Activated naive CD4-positive, alpha-beta T cell treated with anti-CD3 and anti-CD28 coated beads, Interleukin-2, amount 10 ng/mL, durations not matched to agents 7 days and 5 days (primary cell): ENCODE data around the gene UFSP2.
A peak's percentile ranks its signal among the peaks of the same experiment; 100 is the strongest.

Experiments used
- CTCF ChIA-PET: fragments of 350-600 bp; sonication (Branson Sonifier 250); formaldehyde crosslinking; loops from one replicate; lab custom pipeline; 2021; ENCODE audit warnings: antibody characterized with exemption; lab: Charles Lee
- DNase-seq: peaks from one replicate; pipeline ENCODE4 v3.0.0-alpha.2; 2020
- H3K27ac Mint-ChIP-seq: one replicate; pipeline ENCODE4 v1.8.0; 2021; ENCODE audit warnings: mild to moderate bottlenecking, moderate library complexity, mixed read lengths
- H3K27me3 Mint-ChIP-seq: one replicate; pipeline ENCODE4 v1.8.0; 2021; ENCODE audit warnings: mild to moderate bottlenecking, mixed read lengths
- H3K36me3 Mint-ChIP-seq: one replicate; pipeline ENCODE4 v1.8.0; 2021; ENCODE audit warnings: mixed read lengths
- H3K4me1 Mint-ChIP-seq: one replicate; pipeline ENCODE4 v1.8.0; 2021; ENCODE audit warnings: mixed read lengths
- H3K4me3 Mint-ChIP-seq: one replicate; pipeline ENCODE4 v1.8.0; 2021; ENCODE audit warnings: mild to moderate bottlenecking, moderate library complexity, mixed read lengths
- H3K9me3 Mint-ChIP-seq: one replicate; pipeline ENCODE4 v1.8.0; 2021; ENCODE audit warnings: mixed read lengths

The UFSP2 gene

GRCh38 chr4:185457136-185457535 lies 31.4 kb upstream of the UFSP2 start:
- no peak overlapping the region for H3K4me3 Mint-ChIP-seq
- H3K27ac Mint-ChIP-seq = no peak overlapping the region
- peaks cover 22% of the 10 kb centered on the region for H3K27me3 Mint-ChIP-seq
- DNase-seq = no peak
- no peaks in the 10 kb centered on the region for H3K4me1 Mint-ChIP-seq
- no peaks in the 10 kb centered on the region for H3K36me3 Mint-ChIP-seq
- CTCF ChIA-PET = interaction anchor here (1.0 kb wide), 1 partner anchor 10 kb away, joined by 3 read pairs; no protein-coding TSS in a partner anchor
- H3K9me3 Mint-ChIP-seq = no peaks in the 10 kb centered on the region

DNA sequence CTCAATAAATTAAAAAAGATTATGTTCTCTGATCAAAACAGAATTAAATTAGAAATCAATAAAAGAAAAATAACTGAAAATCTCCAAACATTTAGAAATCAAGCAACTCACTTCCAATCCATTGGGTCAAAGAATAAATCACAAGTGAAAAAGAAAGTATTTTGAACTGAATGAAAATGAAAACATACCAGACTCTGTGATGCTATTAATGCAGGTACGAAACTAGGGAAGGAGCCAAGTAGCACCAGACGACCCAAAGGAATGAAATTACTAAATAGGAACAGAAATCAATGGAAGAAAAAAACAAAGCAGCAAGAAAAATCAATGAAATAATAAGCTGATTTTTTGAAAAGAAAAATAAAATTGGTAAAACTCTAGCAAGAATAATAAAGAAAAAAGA lies 30.4 kb upstream of the UFSP2 start:
- H3K4me3 Mint-ChIP-seq = no peak overlapping the region
- CTCF ChIA-PET = no interaction called here
- no peaks in the 10 kb centered on the region for H3K9me3 Mint-ChIP-seq
- H3K27me3 Mint-ChIP-seq = peaks cover 17% of the 10 kb centered on the region
- no peaks in the 10 kb centered on the region for H3K36me3 Mint-ChIP-seq
- DNase-seq = no peak
- H3K4me1 Mint-ChIP-seq = no peaks in the 10 kb centered on the region
- H3K27ac Mint-ChIP-seq = no peak overlapping the region

GRCh38 chr4:185445209-185445608 lies 19.4 kb upstream of the UFSP2 start:
- Mint-ChIP-seq H3K36me3 (no peaks in the 10 kb centered on the region), H3K27me3 (peaks cover 1% of the 10 kb centered on the region), H3K27ac (no peak overlapping the region), H3K4me1 (no peaks in the 10 kb centered on the region), H3K9me3 (no peaks in the 10 kb centered on the region), H3K4me3 (no peak overlapping the region)
- DNase-seq = no peak
- CTCF ChIA-PET = no interaction called here

DNA sequence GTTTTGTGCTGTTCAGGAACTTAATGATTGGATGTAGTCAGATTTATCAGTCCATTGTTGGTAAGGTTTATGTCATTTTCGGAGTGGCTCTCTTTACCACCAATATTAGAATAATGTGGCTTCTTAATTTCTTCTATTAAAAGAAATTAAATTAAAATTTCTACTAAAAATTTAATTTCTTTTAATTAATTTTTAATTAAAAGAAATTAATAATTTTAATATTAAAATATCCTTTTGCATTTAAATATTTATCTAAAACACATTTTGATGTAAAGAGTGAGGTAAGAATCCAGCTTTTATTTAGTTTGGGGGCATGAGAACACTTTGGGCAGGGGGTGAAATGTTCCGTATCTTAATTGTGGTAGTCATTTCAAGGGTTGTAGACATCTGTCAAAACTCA lies 15.7 kb upstream of the UFSP2 start:
- no peak overlapping the region for H3K4me3 Mint-ChIP-seq
- H3K9me3 Mint-ChIP-seq = no peaks in the 10 kb centered on the region
- H3K27ac Mint-ChIP-seq = no peak overlapping the region
- no peaks in the 10 kb centered on the region for H3K27me3 Mint-ChIP-seq
- H3K36me3 Mint-ChIP-seq = no peaks in the 10 kb centered on the region
- no peak for DNase-seq
- CTCF ChIA-PET = interaction anchor here (0.8 kb wide), 1 partner anchor 346 kb away, joined by 3 read pairs; no protein-coding TSS in a partner anchor
- H3K4me1 Mint-ChIP-seq = no peaks in the 10 kb centered on the region

DNA sequence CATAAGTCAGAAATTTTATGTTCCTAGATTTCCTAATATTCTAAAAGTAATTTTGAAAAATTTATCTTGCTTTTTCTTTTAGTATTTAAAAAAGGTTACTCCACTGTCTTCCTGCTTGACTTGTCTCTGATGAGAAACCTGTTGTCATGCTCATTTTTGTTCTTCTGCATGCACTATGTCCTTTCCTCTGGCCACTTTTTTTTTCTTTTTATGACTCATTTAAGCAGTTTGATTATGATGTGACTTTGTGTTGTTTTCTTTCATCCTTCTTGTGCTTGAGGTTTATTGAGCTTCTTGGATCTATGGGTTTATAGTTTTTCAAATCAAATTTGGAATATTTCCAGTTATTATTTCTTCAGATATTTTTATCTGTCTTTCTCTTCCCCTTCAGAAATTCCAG lies 12.0 kb upstream of the UFSP2 start:
- CTCF ChIA-PET = no interaction called here
- no peaks in the 10 kb centered on the region for H3K9me3 Mint-ChIP-seq
- peaks cover 7% of the 10 kb centered on the region for H3K27me3 Mint-ChIP-seq
- H3K4me1 Mint-ChIP-seq = no peaks in the 10 kb centered on the region
- no peak overlapping the region for H3K4me3 Mint-ChIP-seq
- H3K36me3 Mint-ChIP-seq = no peaks in the 10 kb centered on the region
- DNase-seq = no peak
- H3K27ac Mint-ChIP-seq = no peak overlapping the region

DNA sequence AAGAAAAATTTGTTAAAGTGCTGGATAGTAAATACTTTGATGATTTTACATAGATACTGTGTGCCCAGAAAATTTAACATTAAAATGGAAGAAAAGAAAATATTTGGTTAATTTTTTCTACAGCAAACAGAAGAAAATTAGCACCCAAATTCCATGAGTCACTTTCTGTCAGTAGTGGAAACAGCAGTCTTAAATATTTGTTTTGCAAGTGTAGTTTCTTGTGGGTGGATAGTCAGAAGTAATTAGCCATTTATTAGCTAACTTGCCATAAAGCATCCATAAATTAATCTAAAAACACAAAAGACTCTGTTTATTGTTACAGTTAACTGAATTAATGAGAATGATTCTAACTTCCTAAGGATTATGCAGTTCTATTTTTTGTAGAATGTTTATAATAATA lies 9.7 kb upstream of the UFSP2 start:
- peaks cover 10% of the 10 kb centered on the region for H3K27me3 Mint-ChIP-seq
- no peak for DNase-seq
- H3K4me1 Mint-ChIP-seq = no peaks in the 10 kb centered on the region
- no peaks in the 10 kb centered on the region for H3K9me3 Mint-ChIP-seq
- no peak overlapping the region for H3K27ac Mint-ChIP-seq
- no peaks in the 10 kb centered on the region for H3K36me3 Mint-ChIP-seq
- H3K4me3 Mint-ChIP-seq = no peak overlapping the region
- CTCF ChIA-PET = interaction anchor here (1.0 kb wide), 1 partner anchor 297 kb away, joined by 4 read pairs; no protein-coding TSS in a partner anchor

GRCh38 chr4:185429660-185430059 lies 3.9 kb upstream of the UFSP2 start:
- H3K27me3 Mint-ChIP-seq = peaks cover 17% of the 10 kb centered on the region
- H3K27ac Mint-ChIP-seq = no peak overlapping the region
- peaks cover 11% of the 10 kb centered on the region for H3K4me1 Mint-ChIP-seq
- no peaks in the 10 kb centered on the region for H3K9me3 Mint-ChIP-seq
- H3K4me3 Mint-ChIP-seq = no peak overlapping the region
- CTCF ChIA-PET = no interaction called here
- no peaks in the 10 kb centered on the region for H3K36me3 Mint-ChIP-seq
- DNase-seq = no peak

GRCh38 chr4:185426960-185427688 lies 1.4 kb upstream of the UFSP2 start:
- peaks cover 25% of the 10 kb centered on the region for H3K4me1 Mint-ChIP-seq
- DNase-seq = no peak
- no peaks in the 10 kb centered on the region for H3K9me3 Mint-ChIP-seq
- H3K36me3 Mint-ChIP-seq = peaks cover 3% of the 10 kb centered on the region
- peaks cover 7% of the 10 kb centered on the region for H3K27me3 Mint-ChIP-seq
- no peak overlapping the region for H3K27ac Mint-ChIP-seq
- CTCF ChIA-PET = no interaction called here
- no peak overlapping the region for H3K4me3 Mint-ChIP-seq

DNA sequence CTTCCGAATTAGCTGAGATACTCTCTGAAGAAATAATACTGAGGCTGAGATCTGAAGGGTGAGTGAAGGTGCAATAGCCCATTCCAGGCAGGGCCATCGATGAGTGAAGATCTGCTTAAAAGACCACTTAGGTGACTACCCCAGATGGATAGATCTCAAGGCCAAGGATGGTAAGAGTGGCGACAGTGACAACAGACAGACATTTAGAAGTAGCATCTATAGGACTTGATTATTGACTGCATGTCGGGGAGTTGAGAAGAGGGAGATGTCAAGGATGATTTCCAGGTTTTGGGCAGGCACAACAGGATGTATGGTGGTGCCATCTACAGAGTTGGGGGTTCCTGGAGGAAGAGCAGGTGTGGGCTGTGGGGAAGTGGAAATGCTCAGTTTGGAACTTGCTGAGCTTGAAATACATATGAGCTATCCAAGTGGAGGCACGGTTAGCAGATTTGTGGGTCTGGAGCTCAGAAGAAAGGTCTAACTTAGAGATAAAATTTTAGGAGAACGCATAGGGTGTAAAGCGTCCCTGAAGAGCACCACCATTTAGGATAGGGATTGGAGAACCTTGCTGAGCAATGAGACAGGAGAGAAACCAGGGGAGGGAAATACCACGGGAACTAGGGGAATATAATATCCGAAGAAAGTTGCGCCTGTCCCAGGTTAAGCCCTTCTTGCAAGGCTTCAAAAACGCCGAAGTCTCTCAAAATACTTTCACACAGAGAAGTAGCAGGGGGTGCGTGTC lies 688 bp downstream of the UFSP2 start:
- peaks cover 7% of the 10 kb centered on the region for H3K27me3 Mint-ChIP-seq
- peaks cover 14% of the 10 kb centered on the region for H3K36me3 Mint-ChIP-seq
- H3K4me3 Mint-ChIP-seq = peak overlapping the region; percentile 78
- H3K27ac Mint-ChIP-seq = peak overlapping the region; percentile 97
- DNase-seq = no peak
- CTCF ChIA-PET = interaction anchor here (0.6 to 1.1 kb wide), 3 partner anchors 23 to 1141 kb away, joined by 3 read pairs; no protein-coding TSS in a partner anchor
- H3K9me3 Mint-ChIP-seq = no peaks in the 10 kb centered on the region
- H3K4me1 Mint-ChIP-seq = peaks cover 25% of the 10 kb centered on the region

GRCh38 chr4:185421366-185422124 lies 4.2 kb downstream of the UFSP2 start:
- Mint-ChIP-seq H3K4me3 (no peak overlapping the region), H3K9me3 (no peaks in the 10 kb centered on the region), H3K36me3 (peaks cover 28% of the 10 kb centered on the region), H3K27ac (no peak overlapping the region), H3K4me1 (peaks cover 25% of the 10 kb centered on the region), H3K27me3 (peaks cover 3% of the 10 kb centered on the region)
- DNase-seq = no peak
- CTCF ChIA-PET = no interaction called here

- Mint-ChIP-seq H3K9me3 (no peaks in the 10 kb centered on the region), H3K27me3 (no peaks in the 10 kb centered on the region), H3K27ac (no peak overlapping the region), H3K36me3 (peaks cover 31% of the 10 kb centered on the region), H3K4me3 (no peak overlapping the region), H3K4me1 (no peaks in the 10 kb centered on the region)
- CTCF ChIA-PET = no interaction called here
- no peak for DNase-seq
Observed at GRCh38 chr4:185416955-185417354, 8.8 kb downstream of the UFSP2 start.

DNA sequence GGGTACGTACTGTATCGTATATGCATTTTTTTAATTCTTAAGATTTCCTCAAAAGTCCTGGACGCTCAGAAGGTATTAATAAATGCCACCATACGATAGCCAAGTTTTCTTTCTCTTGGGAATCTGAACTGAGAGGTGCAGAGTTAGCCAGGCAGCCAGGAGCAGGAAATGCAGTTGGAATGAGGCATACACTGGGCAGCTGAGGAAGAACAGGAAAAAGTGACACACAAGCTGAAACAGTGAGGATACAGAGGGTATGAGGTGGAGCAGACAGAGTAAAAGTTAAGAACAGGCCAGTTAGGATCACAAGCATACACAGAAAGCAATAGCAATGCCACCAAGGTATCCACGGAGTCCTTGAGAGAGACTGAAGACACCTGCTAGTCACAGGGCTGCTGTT lies 13.4 kb downstream of the UFSP2 start:
- Mint-ChIP-seq H3K27me3 (no peaks in the 10 kb centered on the region), H3K9me3 (no peaks in the 10 kb centered on the region), H3K36me3 (peaks cover 24% of the 10 kb centered on the region), H3K4me1 (no peaks in the 10 kb centered on the region), H3K27ac (no peak overlapping the region), H3K4me3 (no peak overlapping the region)
- no peak for DNase-seq
- CTCF ChIA-PET = no interaction called here

DNA sequence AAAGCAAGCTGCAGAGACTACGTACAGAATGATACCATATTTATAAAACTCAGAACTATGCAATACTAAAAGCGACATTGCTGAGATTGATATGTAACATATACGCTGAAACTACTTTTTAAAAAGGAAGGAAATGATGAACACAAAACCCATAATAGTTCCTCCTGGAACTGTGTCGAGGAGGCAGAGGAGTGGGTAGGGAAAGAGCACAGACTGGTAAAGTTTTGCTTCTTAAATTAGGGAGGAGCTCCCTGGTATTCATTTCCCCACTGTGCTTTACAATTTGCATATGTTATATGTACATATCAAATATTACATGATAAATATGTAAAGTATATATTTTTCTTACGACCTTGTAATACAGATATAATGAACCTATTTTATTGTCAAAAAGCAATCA lies 13.9 kb downstream of the UFSP2 start:
- H3K9me3 Mint-ChIP-seq = no peaks in the 10 kb centered on the region
- no peak for DNase-seq
- no peaks in the 10 kb centered on the region for H3K4me1 Mint-ChIP-seq
- no peaks in the 10 kb centered on the region for H3K27me3 Mint-ChIP-seq
- no peak overlapping the region for H3K4me3 Mint-ChIP-seq
- no peak overlapping the region for H3K27ac Mint-ChIP-seq
- CTCF ChIA-PET = no interaction called here
- H3K36me3 Mint-ChIP-seq = peaks cover 20% of the 10 kb centered on the region

DNA sequence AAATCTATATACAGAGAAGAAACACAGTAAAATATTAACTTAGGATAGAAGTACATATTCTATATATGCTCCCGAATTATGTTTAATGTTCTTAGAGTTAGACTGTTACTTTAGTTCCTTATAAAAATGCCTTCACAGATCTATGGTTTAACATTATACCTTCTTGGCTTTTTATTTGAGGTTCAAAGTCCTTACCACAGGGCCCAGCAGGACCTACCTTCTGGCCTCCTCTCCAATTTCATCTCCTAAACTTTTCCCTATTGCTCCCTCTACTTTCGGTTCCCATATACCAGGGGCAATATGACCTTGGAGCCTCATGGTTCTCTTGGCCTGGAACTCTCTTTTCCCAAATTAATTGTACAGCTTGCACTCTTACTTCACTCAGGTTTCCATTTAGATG lies 17.3 kb downstream of the UFSP2 start:
- Mint-ChIP-seq H3K4me3 (no peak overlapping the region), H3K36me3 (peaks cover 27% of the 10 kb centered on the region), H3K9me3 (no peaks in the 10 kb centered on the region), H3K27me3 (no peaks in the 10 kb centered on the region), H3K27ac (no peak overlapping the region), H3K4me1 (no peaks in the 10 kb centered on the region)
- CTCF ChIA-PET = no interaction called here
- no peak for DNase-seq
